ENCODE measurements around the gene ZNF512. TPM values are rescaled to one million over a fixed set of nuclear protein-coding genes. Genes with fewer than 3 reads are reported as not detected.

Gene ZNF512
- total and polyA plus RNA-seq, 2 of the 13 experiments (the other 11 are each of a cell fraction or from before 2014, with no cell fraction given): 29.8 to 31.0 TPM

- TF ChIP-seq PHF21A (CRISPR knock-in tag; IDR thresholded peaks at IDR 0.05) (peak; percentile 41; the same call in 1 of the 2 replicates), ZNF800 (CRISPR knock-in tag; IDR thresholded peaks at IDR 0.05) (peak; percentile 85; the same call in 1 of the 2 replicates), DMTF1 (CRISPR knock-in tag; IDR thresholded peaks at IDR 0.05) (no peak; the same call in 1 of the 2 replicates), MLX (CRISPR knock-in tag; IDR thresholded peaks at IDR 0.05) (0 out of 2 replicates have a peak, but pooled peaks have one; percentile 31), ZNF609 (CRISPR knock-in tag; IDR thresholded peaks at IDR 0.05; ENCODE audit: borderline replicate concordance) (0 out of 2 replicates have a peak, but pooled peaks have one; percentile 2), ARNTL (CRISPR knock-in tag; IDR thresholded peaks at IDR 0.05) (peak; percentile 44), TEF (CRISPR knock-in tag; IDR thresholded peaks at IDR 0.05) (no peak), ZNF777 (CRISPR knock-in tag; IDR thresholded peaks at IDR 0.05) (no peak; the same call in 1 of the 2 replicates), ONECUT2 (CRISPR knock-in tag; IDR thresholded peaks at IDR 0.05) (no peak), RARG (CRISPR knock-in tag; IDR thresholded peaks at IDR 0.05; ENCODE audit: low read depth) (no peak), MED1 (CRISPR knock-in tag; IDR thresholded peaks at IDR 0.05) (peak; percentile 53), ZFP91 (CRISPR knock-in tag; IDR thresholded peaks at IDR 0.05; ENCODE audit: borderline replicate concordance) (peak; percentile 57; the same call in 1 of the 2 replicates), ZFP1 (CRISPR knock-in tag; IDR thresholded peaks at IDR 0.05) (no peak), ZSCAN9 (CRISPR knock-in tag; IDR thresholded peaks at IDR 0.05; ENCODE audit: borderline replicate concordance) (peak; percentile 57; the same call in 1 of the 2 replicates), ZNF570 (CRISPR knock-in tag; IDR thresholded peaks at IDR 0.05; ENCODE audit: borderline replicate concordance) (no peak), MYNN (CRISPR knock-in tag; IDR thresholded peaks at IDR 0.05; ENCODE audit: low read depth) (no peak), ZNF772 (CRISPR knock-in tag; IDR thresholded peaks at IDR 0.05) (peak; percentile 59; the same call in 1 of the 2 replicates)
Measured at GRCh38 chr2:27582695-27583389, at the start of gene ZNF512 (continued).
